Heart right ventricle (tissue), 16 donors: ENCODE data around the gene MAGI2. TPM values are rescaled to one million over a fixed set of nuclear protein-coding genes. Genes with fewer than 3 reads are reported as not detected.

Source experiments
- ATAC-seq, 8 donors: fragments of 200-7000 bp; cut with Tn5 transposase; one replicate each; pipeline ENCODE4 v1.9.1; 2020; ENCODE audit warnings: mild to moderate bottlenecking in 8 of 8, moderate library complexity in 8 of 8, moderate number of reproducible peaks in 1 of 8
- DNase-seq, 2 donors: peaks; one replicate each; pipeline ENCODE4 v3.0.0-alpha.2; 2020
- H3K27ac ChIP-seq, 10 donors: fragments of 200-600 bp; sonication (generic) in 2 of 10; one replicate each; pipeline versions ENCODE4 v1.5.0 to v1.8.0; 2020 to 2022; ENCODE audit warnings: mild to moderate bottlenecking in 3 of 10
- H3K27me3 ChIP-seq, 7 donors: fragments of 200-600 bp; one replicate each; pipeline ENCODE4 v1.8.0; 2021 to 2022; ENCODE audit warnings: mild to moderate bottlenecking in 2 of 7
- H3K36me3 ChIP-seq, 9 donors: fragments of 200-600 bp; sonication (generic) in 1 of 9; one replicate each; pipeline versions ENCODE4 v1.5.0 to v1.8.0; 2020 to 2022; ENCODE audit warnings: mild to moderate bottlenecking in 2 of 9
- H3K4me1 ChIP-seq, 9 donors: fragments of 200-600 bp; sonication (generic) in 1 of 9; one replicate each; pipeline versions ENCODE4 v1.5.0 to v1.8.0; 2020 to 2022; ENCODE audit warnings: mild to moderate bottlenecking in 4 of 9
- H3K4me3 ChIP-seq, 10 donors: fragments of 200-600 bp; sonication (generic) in 2 of 10; one replicate each; pipeline versions ENCODE4 v1.5.0 to v1.8.0; 2020 to 2022; ENCODE audit warnings: mild to moderate bottlenecking in 7 of 10, moderate library complexity in 2 of 10
- H3K9me3 ChIP-seq, 11 donors: fragments of 200-600 bp in 10 of 11; sonication (generic) in 2 of 11; one replicate each; pipeline versions ENCODE4 v1.5.0 to v1.8.0; 2013 to 2022; ENCODE audit warnings: mild to moderate bottlenecking in 2 of 11, control low read depth in 1 of 11, moderate library complexity in 1 of 11
- CTCF ChIP-seq, 9 donors: fragments of 200-600 bp; sonication (generic) in 2 of 9; IDR thresholded peaks; one replicate each; pipeline versions ENCODE4 v1.5.0 to v1.8.0; 2021 to 2022; ENCODE audit warnings: antibody characterized with exemption in 9 of 9, mild to moderate bottlenecking in 5 of 9, moderate library complexity in 1 of 9
- WGBS, 2 donors: extraction: QIAGEN DNeasy Blood & Tissue Kit; methylation state at CpG; one replicate each; pipeline ENCODE4 v1.1.7; 2013; ENCODE audit warnings: inconsistent platforms in 1 of 2; 5-methylcytosine and 5-hydroxymethylcytosine counted together
- intact Hi-C, 10 donors: fragments of 100-400 bp; cut with DNase I; formaldehyde crosslinking; loops; one replicate each; pipeline versions ENCODE4 v1.11.1 to v1.14.2; 2022
- polyA plus RNA-seq, 2 donors: library from polyadenylated mRNA; stranded (reverse); fragments of 200-250 nt; gene quantifications; one replicate each; pipeline ENCODE4 v1.2.3, GENCODE V29; 2013
- total RNA-seq, 10 donors: library from RNA; stranded (reverse); fragmentation: NEBNext Ultra II Directional in 3 of 10; extraction: Animal tissue kit (Norgen Biotek cat#: 25700) in 3 of 10; gene quantifications; one replicate each; pipeline versions ENCODE4 v1.2.1 to v1.2.4, GENCODE V29; 2021 to 2023
- donor health status: Arrhythmogenic right ventricular cardiomyopathy.
- donor health status: ischemic (EF 13 %, LVEDD 7.1; RV severe dilation, severe dysfunction).
- donor health status: healthy with polysubstance abuse.
- donor health status: DM: no; HTN: yes; CAD: no.
- donor health status: DM: no; HTN: no; CAD: no.
- donor health status: ischemic (EF 25% LVEDD 6.9; RV normal size, moderate dysfunction).
- donor health status: ischemic (EF 25% LVEDD 5.7; RV mildly dilated, moderate dysfunction).
- donor health status: healthy.
- donor health status: DM: yes; HTN: yes; CAD: no.
- donor health status: Ischemic cardiomyopathy.
- donor health status: ischemic (EF 35%, LVEDD 5.7; RV mildly dilated, moderate dysfunction).
- donor health status: nonischemic (EF 11% LVEDD 7.7; RV severe dilation, severe dysfunction).
- donor health status: DM: yes; HTN: yes; CAD: no.
- donor health status: PGD.
- donor health status: ischemic (EF 29% LVEDD 5.4; RV normal size, mild dysfunction).
- donor health status: nonischemic (EF 23%, LVEDD 6.1; RV moderate dilation, normal function).

The MAGI2 gene
- total and polyA plus RNA-seq, 12 donors = 0.83 to 6.0 (median 4.1) TPM

GRCh38 chr7:79475455-79475854 is 22.0 kb upstream of the MAGI2 start:
- no peak for TF ChIP-seq CTCF (IDR thresholded peaks at IDR 0.05)
- no peaks in the 10 kb centered on the region for H3K27me3 ChIP-seq
- DNase-seq (no peak), ATAC-seq (no peak)
- no peaks in the 10 kb centered on the region for H3K9me3 ChIP-seq
- intact Hi-C loops = no loop called here
- H3K36me3 ChIP-seq = peaks cover 0 to 9% (median 0%) of the 10 kb centered on the region in 9 donors
- no peaks in the 10 kb centered on the region for H3K4me1 ChIP-seq
- 57 to 66% methylated on average over 1 of the region's 1 CpG for WGBS, 2 donors
- H3K4me3 ChIP-seq = no peak overlapping the region
- H3K27ac ChIP-seq = no peak overlapping the region

DNA sequence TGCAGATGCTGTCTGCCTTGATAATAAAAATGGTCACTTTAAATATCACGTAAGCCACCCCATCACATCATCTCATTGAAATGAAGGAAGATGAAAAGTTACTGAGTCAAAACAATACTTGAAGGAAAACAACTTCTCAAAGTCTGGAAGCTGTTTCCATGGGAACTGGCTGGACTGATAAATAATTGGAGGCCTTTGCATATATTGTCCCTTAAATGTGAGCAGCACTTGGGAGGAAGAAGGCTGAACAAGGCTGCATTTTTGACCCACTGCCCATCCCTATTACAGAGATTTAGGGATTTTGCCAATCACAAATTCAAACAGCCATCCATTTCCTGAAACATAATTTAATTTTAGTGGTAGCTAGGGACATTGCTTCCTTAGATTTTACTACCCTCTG is 18.2 kb upstream of the MAGI2 start:
- H3K27ac ChIP-seq = no peak overlapping the region
- no peaks in the 10 kb centered on the region for H3K4me1 ChIP-seq
- H3K36me3 ChIP-seq = peaks cover 0 to 24% (median 0%) of the 10 kb centered on the region in 9 donors

GRCh38 chr7:79471283-79471682 is 17.8 kb upstream of the MAGI2 start:
- Histone ChIP-seq H3K9me3 (no peaks in the 10 kb centered on the region), H3K4me3 (no peak overlapping the region), H3K36me3 (peaks cover 0 to 24% (median 0%) of the 10 kb centered on the region in 9 donors), H3K27ac (no peak overlapping the region), H3K27me3 (no peaks in the 10 kb centered on the region), H3K4me1 (no peaks in the 10 kb centered on the region)
- intact Hi-C loops = no loop called here
- no peak for TF ChIP-seq CTCF (IDR thresholded peaks at IDR 0.05)
- DNase-seq (no peak), ATAC-seq (no peak)

More for the DNA sequence above, 18.2 kb upstream of the MAGI2 start:
- no peak for DNase-seq
- no peak for TF ChIP-seq CTCF (IDR thresholded peaks at IDR 0.05)
- WGBS, 2 donors = 66 to 74% methylated on average over 1 of the region's 1 CpG
- Histone ChIP-seq H3K9me3 (no peaks in the 10 kb centered on the region), H3K27me3 (no peaks in the 10 kb centered on the region), H3K4me3 (no peak overlapping the region)
- ATAC-seq = no peak
- intact Hi-C loops = no loop called here

DNA sequence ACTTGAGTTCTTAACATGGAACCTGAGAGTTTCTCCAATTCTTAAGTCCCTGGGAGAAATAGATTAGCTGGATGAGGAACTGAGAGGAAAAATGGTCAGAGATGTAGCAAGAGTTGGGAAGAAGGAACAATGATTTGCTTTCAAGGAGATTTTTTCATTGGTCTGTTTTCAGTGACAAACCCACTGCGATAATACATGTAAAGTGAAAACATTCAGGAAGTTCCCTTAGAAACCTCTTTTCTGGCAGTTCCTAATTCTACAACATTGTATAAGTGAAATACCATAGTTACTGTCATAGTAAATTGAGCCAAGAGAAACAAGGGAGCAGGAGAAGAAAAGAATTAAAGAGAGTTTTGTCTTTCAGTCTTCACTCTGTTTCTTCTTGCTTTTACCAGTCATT is 12.1 kb upstream of the MAGI2 start:
- Histone ChIP-seq H3K4me3 (no peak overlapping the region), H3K27ac (no peak overlapping the region), H3K36me3 (peaks cover 0 to 45% (median 0%) of the 10 kb centered on the region in 9 donors), H3K4me1 (peaks cover 0 to 8% (median 0%) of the 10 kb centered on the region in 9 donors), H3K27me3 (no peaks in the 10 kb centered on the region), H3K9me3 (no peaks in the 10 kb centered on the region)
- no peak for TF ChIP-seq CTCF (IDR thresholded peaks at IDR 0.05)
- DNase-seq (no peak), ATAC-seq (no peak)
- 83 to 86% methylated on average over 1 of the region's 1 CpG for WGBS, 2 donors
- intact Hi-C loops = no loop called here
